ENCODE measurements around the gene WNK1.

Gene WNK1

DNA sequence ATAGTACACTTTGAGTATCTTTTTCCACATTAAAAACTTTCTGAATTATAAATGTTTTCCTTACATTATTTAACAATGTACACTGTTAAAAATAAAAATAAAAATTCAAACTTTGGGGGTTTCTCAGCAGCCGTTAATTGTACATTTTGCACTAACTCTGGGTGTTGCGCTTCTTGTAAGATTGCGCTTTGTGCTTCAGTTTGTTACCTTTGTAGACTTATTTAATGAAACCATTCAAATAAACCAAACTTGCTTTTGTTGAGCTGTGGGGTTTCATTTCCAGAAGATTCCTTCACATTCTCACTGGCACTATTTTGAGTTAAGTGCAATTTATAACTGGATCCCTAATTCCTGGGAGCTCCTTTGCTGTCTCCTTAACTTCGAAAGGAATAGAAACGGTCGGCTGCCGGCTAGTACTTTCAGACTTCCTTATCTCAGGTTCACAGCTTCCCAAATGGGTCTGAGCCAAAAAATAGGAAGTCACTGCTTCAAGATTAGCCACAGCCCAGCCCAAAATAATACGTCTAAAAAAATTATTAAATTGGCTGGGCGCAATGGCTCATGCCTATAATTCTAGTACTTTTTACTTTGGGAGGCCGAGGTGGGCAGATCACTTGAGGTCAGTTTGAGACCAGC is 158.9 kb downstream of the WNK1 start:
- DNase-seq (ENCODE audit: low read depth): no peak

DNA sequence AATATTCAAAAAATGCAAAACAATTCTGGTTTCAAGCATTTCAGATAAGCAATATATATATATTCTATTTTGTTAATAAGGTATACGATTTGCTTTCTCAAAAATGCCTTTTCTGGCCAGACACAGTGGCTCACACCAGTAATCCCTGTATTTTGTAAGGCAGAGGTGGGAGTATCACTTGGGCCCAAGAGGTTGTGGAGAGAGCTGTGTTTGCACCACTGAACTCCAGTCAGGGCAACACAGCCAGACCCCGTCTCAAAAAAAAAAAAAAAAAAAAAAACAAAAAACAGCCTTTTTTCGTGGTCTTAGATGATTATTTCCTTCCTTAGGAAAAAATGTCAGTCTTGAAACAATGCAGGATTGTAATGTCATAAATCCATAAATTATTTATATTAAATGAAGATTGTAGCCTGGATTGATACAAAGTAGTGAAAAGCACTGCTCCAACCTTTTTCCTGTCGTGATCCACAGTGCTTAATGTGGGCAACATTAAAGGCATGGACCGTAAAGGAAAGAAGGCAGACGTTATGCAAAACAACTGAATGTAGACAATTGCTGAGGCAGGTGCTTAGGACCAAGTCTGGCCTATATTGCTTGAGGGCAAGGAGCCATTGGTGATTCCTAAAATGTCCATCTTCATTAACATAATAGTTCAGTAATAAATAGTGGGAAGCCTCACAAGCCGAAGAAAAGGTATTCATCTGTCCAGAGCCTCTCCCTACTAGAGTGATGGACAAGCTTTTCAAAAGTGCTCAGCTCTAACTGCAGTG is 160.3 kb downstream of the WNK1 start:
- H3K4me3 ChIP-seq (ENCODE audit: low read length): no peak overlapping the region
- TF ChIP-seq, protein P1, sequence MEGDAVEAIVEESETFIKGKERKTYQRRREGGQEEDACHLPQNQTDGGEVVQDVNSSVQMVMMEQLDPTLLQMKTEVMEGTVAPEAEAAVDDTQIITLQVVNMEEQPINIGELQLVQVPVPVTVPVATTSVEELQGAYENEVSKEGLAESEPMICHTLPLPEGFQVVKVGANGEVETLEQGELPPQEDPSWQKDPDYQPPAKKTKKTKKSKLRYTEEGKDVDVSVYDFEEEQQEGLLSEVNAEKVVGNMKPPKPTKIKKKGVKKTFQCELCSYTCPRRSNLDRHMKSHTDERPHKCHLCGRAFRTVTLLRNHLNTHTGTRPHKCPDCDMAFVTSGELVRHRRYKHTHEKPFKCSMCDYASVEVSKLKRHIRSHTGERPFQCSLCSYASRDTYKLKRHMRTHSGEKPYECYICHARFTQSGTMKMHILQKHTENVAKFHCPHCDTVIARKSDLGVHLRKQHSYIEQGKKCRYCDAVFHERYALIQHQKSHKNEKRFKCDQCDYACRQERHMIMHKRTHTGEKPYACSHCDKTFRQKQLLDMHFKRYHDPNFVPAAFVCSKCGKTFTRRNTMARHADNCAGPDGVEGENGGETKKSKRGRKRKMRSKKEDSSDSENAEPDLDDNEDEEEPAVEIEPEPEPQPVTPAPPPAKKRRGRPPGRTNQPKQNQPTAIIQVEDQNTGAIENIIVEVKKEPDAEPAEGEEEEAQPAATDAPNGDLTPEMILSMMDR (IDR thresholded peaks at IDR 0.05; ENCODE audit: insufficient read depth, low read depth, low read length, missing control alignments): no peak
- DNase-seq (ENCODE audit: low read depth): no peak

More for the DNA sequence above, 158.9 kb downstream of the WNK1 start:
- no peak overlapping the region for H3K4me3 ChIP-seq (ENCODE audit: low read length)
- TF ChIP-seq, protein P1 (IDR thresholded peaks at IDR 0.05; ENCODE audit: insufficient read depth, low read depth, low read length, missing control alignments): no peak

DNA sequence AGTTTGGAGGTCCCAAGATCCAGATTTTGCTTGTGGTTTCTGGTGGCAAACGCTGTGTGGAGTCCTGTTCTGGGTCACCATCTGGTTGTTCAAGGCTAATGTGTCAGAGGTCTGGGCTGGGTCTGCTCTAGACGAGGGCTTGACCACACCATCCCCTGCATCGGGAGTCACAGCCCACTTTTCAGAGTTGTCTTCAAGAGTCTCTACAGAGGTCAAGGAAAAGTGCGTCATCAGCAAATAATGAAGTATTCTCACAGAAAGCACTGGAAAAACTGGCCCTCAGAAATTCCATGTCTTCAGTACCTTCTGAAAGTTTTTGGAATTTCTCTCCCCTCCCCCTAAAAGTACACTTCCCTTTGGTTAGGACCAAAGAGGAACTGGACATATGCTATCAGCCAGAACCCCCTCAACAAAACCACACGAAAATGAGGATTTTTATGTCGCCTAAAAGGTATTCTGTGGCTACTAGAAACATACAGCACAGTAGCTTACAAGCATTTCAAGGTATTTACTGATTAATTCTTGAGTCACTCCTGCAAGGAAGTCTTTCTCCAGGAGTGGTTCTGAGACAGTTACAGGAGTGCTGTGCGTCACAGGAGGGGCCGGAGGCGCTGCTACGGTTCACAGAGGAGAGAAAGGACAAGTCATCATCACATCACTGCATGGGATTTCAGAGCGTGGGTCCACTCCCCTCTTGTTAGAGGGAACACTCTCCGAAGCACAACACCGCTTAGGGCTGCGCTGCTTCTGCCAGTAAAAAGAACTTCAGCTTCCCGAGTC is 161.7 kb downstream of the WNK1 start:
- H3K4me3 ChIP-seq (ENCODE audit: low read length): no peak overlapping the region
- TF ChIP-seq, protein P1 (IDR thresholded peaks at IDR 0.05; ENCODE audit: insufficient read depth, low read depth, low read length, missing control alignments): no peak
- peak; percentile 98 for DNase-seq (ENCODE audit: low read depth)

GRCh38 chr12:915090-915489 is 162.7 kb downstream of the WNK1 start:
- H3K4me3 ChIP-seq (ENCODE audit: low read length): no peak overlapping the region
- DNase-seq (ENCODE audit: low read depth): no peak
- TF ChIP-seq, protein P1 (IDR thresholded peaks at IDR 0.05; ENCODE audit: insufficient read depth, low read depth, low read length, missing control alignments): no peak

GRCh38 chr12:916240-916639 is 163.9 kb downstream of the WNK1 start:
- no peak for DNase-seq (ENCODE audit: low read depth)
- no peak overlapping the region for H3K4me3 ChIP-seq (ENCODE audit: low read length)
- TF ChIP-seq, protein P1 (IDR thresholded peaks at IDR 0.05; ENCODE audit: insufficient read depth, low read depth, low read length, missing control alignments): no peak

GRCh38 chr12:916712-917445 is 164.5 kb downstream of the WNK1 start:
- DNase-seq (ENCODE audit: low read depth): no peak
- H3K4me3 ChIP-seq (ENCODE audit: low read length): no peak overlapping the region
- TF ChIP-seq, protein P1 (IDR thresholded peaks at IDR 0.05; ENCODE audit: insufficient read depth, low read depth, low read length, missing control alignments): no peak
